Left ventricle myocardium inferior (tissue), 1 donor: ENCODE measurements around the gene CLP1. TPM values are rescaled to one million over a fixed set of nuclear protein-coding genes. Genes with fewer than 3 reads are reported as not detected.
A peak's percentile ranks its signal among the peaks of the same experiment; 100 is the strongest.
"Not testable (repeated sequence)": the region's sequence is repeated elsewhere in the genome, so short reads cannot be mapped to it uniquely, and the experiment has no call there.

Source experiments
- DNase-seq: peaks from one replicate; pipeline ENCODE4 v3.0.0-alpha.2; 2020
- H3K27ac ChIP-seq: fragments of 200-600 bp; replicated peaks from 2 replicates; pipeline ENCODE4 v1.8.0; 2021
- H3K27me3 ChIP-seq: fragments of 200-600 bp; 2 replicates; pipeline ENCODE4 v1.8.0; 2021; ENCODE audit warnings: low read depth
- H3K36me3 ChIP-seq: fragments of 200-600 bp; 2 replicates; pipeline ENCODE4 v1.8.0; 2021
- H3K4me1 ChIP-seq: fragments of 200-600 bp; 2 replicates; pipeline ENCODE4 v1.8.0; 2021
- H3K4me3 ChIP-seq: fragments of 200-600 bp; 2 replicates; pipeline ENCODE4 v1.8.0; 2021; ENCODE audit warnings: mild to moderate bottlenecking, moderate library complexity
- H3K9me3 ChIP-seq: fragments of 200-600 bp; replicated peaks from 2 replicates; pipeline ENCODE4 v1.8.0; 2021
- CTCF ChIP-seq: fragments of 200-600 bp; IDR thresholded peaks from 2 replicates; pipeline ENCODE4 v1.8.0; 2021; ENCODE audit warnings: antibody characterized with exemption, mild to moderate bottlenecking, borderline replicate concordance
- intact Hi-C: fragments of 100-400 bp; cut with micrococcal nuclease; formaldehyde crosslinking; loops from one replicate; pipeline ENCODE4 v1.11.0; 2022
- total RNA-seq: library from RNA; stranded (reverse); fragmentation: NEBNext Ultra II Directional; extraction: Animal tissue kit (Norgen Biotek cat#: 25700); gene quantifications from one replicate; pipeline ENCODE4 v1.2.1, GENCODE V29; 2021
- donor health status: DM: no; HTN: yes; CAD: no; lungs with severe emphysema.

Gene CLP1
- total RNA-seq, 1 donor from 2014 or later = 6.0 TPM

- H3K36me3 ChIP-seq = no peaks in the 10 kb centered on the region
- DNase-seq = no peak
- no peak overlapping the region for H3K4me3 ChIP-seq
- peaks cover 41% of the 10 kb centered on the region for H3K4me1 ChIP-seq
- peaks cover 68% of the 10 kb centered on the region for H3K27me3 ChIP-seq
- no peak overlapping the region for H3K27ac ChIP-seq
- H3K9me3 ChIP-seq = no peaks in the 10 kb centered on the region
- intact Hi-C loops = no loop called here
- TF ChIP-seq CTCF = no peak
Measured at GRCh38 chr11:57650739-57651090, 6.8 kb upstream of the CLP1 start.

GRCh38 chr11:57651408-57651807, 6.2 kb upstream of the CLP1 start:
- no peak for DNase-seq
- no peak for TF ChIP-seq CTCF
- Histone ChIP-seq H3K4me3 (no peak overlapping the region), H3K27me3 (peaks cover 62% of the 10 kb centered on the region), H3K9me3 (no peaks in the 10 kb centered on the region), H3K36me3 (no peaks in the 10 kb centered on the region), H3K4me1 (peaks cover 34% of the 10 kb centered on the region), H3K27ac (no peak overlapping the region)
- intact Hi-C loops = no loop called here

GRCh38 chr11:57652230-57652629, 5.3 kb upstream of the CLP1 start:
- H3K27ac ChIP-seq, H3K36me3 ChIP-seq, DNase-seq, H3K4me3 ChIP-seq, H3K9me3 ChIP-seq, intact Hi-C loops: not testable (repeated sequence)
- Histone ChIP-seq H3K27me3 (peaks cover 53% of the 10 kb centered on the region), H3K4me1 (peaks cover 33% of the 10 kb centered on the region)

GRCh38 chr11:57652662-57653061, 4.9 kb upstream of the CLP1 start:
- H3K4me3 ChIP-seq = no peak overlapping the region
- no peaks in the 10 kb centered on the region for H3K9me3 ChIP-seq
- H3K27ac ChIP-seq = peak overlapping the region; percentile 13
- H3K36me3 ChIP-seq = no peaks in the 10 kb centered on the region
- H3K4me1 ChIP-seq = peaks cover 29% of the 10 kb centered on the region
- DNase-seq = no peak
- H3K27me3 ChIP-seq = peaks cover 49% of the 10 kb centered on the region
- intact Hi-C loops = no loop called here
- TF ChIP-seq CTCF = no peak

GRCh38 chr11:57653163-57653562, 4.4 kb upstream of the CLP1 start:
- Histone ChIP-seq H3K4me1 (peaks cover 29% of the 10 kb centered on the region), H3K9me3 (no peaks in the 10 kb centered on the region), H3K4me3 (no peak overlapping the region), H3K27me3 (peaks cover 44% of the 10 kb centered on the region), H3K36me3 (no peaks in the 10 kb centered on the region), H3K27ac (peak overlapping the region; percentile 13)
- no peak for TF ChIP-seq CTCF
- intact Hi-C loops = no loop called here
- DNase-seq = no peak

- Histone ChIP-seq H3K9me3 (no peaks in the 10 kb centered on the region), H3K27me3 (peaks cover 8% of the 10 kb centered on the region), H3K27ac (peak overlapping the region; percentile 92), H3K36me3 (peaks cover 28% of the 10 kb centered on the region), H3K4me1 (peaks cover 23% of the 10 kb centered on the region), H3K4me3 (peak overlapping the region; percentile 83)
- DNase-seq = no peak
- intact Hi-C loops = no loop called here
- TF ChIP-seq CTCF = no peak
Measured at GRCh38 chr11:57656885-57657193, 723 bp upstream of the CLP1 start.
